Activated CD4-positive, alpha-beta T cell treated with anti-CD3 and anti-CD28 coated beads, Interleukin-2, Interleukin-6, amounts not matched to agents 100 ng/mL and 50 ng/mL, durations not matched to agents 16 hours and 8 hours (primary cell): ENCODE data around the gene PTPRS.

Experiments
- DNase-seq: peaks from one replicate; pipeline ENCODE4 v3.0.0-alpha.2; 2020

Gene PTPRS

DNA sequence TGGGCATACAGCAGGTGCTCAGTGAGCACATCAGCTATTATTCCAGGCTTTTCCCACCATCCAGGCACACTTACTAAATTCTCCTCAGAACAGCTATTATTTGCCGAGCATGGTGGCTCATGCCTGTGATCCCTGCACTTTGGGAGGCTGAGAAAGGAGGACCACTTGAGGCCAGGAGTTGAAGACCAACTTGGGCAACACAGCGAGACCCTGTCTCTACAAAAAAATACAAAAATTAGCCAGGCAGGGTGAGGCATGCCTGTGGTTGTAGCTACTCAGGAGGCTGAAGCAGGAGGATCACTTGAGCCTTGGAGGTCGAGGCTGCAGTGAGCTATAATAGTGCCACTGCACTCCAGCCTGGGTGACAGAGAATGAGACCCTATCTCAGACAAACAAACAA, 35.4 kb downstream of the PTPRS start:
- no peak for DNase-seq

DNA sequence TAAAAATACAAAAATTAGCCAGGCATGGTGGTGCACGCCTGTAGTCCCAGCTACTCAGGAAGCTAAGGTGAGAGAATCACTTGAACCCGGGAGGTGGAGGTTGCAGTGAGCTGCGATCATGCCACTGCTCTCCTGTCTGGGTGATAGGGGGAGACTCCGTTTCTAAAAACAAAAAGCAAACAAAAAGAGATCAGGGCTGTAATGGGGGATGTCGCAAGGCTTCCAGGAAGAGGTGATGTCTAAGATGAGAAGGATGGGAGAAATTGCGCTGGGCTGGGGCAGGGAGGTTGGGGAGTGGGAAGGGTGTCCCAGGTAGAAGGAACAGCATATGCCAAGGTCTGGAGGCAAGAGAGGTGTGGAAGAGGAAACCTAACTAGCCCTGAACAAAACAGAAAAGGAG, 36.1 kb downstream of the PTPRS start:
- no peak for DNase-seq

DNA sequence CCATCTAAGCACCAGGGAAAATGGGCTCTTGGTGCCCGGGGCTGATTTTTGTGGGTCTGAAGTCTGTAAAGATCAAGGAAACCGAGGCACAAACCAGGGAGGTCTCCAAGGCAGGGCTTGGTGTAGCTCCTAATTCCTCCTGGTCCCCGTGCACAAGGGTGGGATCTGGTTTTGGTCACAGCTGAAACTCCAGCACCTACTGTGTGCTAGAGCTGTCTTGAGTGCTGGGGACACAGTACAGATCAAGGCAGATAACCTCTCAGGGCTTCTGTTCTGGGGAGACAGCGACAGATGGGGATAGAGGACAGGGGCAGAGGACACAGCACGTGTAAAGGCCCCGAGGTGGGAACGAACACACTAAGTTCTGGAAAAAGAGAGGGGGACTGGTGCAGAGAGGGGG, 37.4 kb downstream of the PTPRS start:
- DNase-seq = no peak

DNA sequence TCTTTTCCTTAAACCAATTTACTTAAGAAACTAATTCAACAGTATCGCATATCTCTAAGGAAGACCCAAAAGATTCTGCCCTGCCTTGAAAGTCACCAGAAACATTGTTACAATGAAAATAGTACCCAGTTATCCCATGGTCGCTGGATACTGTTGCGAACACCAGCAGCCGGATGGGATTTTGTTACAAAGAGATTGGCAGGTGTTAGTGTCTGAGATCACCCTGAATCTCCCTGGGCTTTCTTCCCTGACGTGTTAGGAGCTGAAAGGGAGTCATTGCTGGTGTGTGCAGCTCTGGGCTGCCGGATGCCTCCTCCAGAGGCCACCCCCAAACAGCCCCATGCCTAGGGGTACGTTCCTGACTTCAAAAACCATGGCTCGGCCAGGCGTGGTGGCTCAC, 38.2 kb downstream of the PTPRS start:
- no peak for DNase-seq

DNA sequence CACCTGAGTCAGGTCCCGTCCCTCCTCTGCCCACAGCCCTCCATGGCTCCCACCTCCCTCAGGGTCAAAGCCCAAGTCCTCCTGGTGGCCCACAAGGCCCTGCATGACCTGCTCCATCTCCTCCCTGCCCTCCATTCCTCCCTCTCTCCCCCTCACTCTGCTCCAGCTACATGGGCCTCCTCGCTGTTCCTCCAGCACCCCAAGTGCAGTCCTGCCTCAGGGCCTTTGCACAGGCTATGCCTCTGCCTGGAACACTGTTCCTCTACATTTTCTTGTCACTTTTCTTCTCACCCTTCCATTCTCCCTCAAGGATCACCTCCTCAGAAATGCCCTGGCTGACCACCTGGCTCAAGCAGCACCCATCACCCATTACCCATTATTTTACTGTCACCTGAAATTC, 41.5 kb downstream of the PTPRS start:
- no peak for DNase-seq

DNA sequence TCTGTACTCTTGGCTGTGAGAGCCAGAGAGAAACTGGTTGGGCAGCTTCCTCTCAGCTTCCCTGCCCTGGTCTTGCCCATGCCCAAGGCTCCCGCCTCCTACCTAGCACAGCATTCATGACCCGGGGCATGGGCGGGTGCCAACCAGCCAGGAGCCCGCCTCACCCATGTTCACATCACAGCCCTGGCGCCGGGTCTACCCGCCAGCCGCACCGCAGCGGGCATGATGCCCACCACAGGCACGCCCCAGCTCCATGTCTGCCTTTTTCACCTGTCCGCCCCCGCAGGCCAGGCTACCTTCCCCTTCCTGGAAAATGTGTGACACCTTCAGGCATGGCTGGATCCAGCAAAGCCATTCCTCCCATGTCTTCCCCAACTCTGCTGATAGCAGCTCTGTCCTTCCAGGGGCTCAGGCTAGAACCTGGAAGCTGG, 42.1 kb downstream of the PTPRS start:
- DNase-seq = no peak

DNA sequence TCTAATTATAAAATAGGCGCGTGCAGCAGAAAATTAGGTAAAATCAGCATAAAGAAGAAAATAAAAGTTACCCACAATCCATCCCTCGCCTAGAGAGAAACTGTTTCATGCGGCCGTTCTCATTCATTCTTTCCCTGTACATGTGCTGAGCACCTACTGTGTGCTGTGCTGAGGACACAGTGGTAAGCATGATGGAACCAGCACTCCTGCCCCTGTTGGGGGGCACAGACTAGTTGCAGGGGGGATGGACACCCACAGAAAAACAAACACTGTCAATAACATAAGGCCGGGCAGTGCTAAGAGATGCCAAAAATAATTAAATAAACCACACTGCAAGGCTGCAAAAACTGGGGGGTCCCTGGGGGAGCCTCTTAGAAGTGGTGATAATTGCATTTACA, 43.3 kb downstream of the PTPRS start:
- no peak for DNase-seq

DNA sequence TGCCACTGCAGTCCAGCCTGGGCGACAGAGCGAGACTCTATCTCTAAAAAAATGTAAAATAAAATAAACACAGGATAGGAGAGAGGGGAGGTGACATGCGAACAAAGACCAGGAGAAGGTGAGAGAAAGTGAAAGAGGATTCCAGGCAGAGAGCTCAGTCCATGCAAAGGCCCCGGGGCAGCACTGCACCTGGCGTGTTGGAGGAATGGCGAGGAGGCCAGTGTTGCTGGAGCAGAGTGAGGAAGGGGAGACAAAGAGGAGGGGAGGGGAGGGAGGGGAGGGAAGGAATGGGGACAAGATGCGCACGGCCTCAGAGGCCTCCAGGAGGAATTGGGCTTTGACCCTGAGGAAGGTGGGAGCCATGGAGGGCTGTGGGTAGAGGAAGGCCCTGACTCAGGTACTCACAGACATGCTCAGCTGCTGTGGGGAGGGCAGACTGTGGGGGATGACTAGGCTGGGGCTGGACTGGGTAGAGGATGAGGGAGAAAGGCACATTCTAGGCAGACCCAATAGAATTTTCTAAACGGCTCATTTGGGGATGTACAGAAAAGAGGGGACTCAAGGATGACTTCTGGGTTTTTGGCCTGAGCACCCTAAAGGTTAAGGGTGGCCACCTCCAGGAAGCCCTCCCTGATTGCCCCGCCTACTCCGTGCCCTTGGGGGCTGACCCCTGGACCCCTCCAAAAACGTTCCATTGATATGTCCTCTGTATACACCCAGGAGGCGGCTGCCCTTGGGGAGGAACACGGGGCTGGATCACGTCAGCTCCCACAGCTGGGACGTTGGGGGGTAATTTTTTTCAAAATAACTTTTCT, 43.9 kb downstream of the PTPRS start:
- no peak for DNase-seq

DNA sequence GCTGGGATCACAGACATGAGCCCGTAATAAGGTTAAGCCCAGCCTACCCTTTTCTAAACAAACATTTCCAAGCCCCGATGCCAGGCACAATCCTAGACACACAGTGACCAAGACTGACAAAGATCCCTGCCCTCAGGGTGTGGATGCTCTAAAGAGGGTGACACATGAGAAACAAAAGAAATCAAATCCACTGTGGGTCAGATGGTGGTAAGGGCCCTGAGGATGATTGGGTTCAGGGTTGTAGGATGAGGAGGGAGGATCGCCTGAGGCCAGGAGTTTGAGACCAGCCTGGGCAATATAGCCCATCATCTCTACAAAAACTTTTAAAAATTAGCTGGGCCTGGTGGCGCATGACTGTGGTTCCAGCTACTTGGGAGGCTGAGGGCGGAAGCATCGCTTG, 44.6 kb downstream of the PTPRS start:
- DNase-seq = no peak

DNA sequence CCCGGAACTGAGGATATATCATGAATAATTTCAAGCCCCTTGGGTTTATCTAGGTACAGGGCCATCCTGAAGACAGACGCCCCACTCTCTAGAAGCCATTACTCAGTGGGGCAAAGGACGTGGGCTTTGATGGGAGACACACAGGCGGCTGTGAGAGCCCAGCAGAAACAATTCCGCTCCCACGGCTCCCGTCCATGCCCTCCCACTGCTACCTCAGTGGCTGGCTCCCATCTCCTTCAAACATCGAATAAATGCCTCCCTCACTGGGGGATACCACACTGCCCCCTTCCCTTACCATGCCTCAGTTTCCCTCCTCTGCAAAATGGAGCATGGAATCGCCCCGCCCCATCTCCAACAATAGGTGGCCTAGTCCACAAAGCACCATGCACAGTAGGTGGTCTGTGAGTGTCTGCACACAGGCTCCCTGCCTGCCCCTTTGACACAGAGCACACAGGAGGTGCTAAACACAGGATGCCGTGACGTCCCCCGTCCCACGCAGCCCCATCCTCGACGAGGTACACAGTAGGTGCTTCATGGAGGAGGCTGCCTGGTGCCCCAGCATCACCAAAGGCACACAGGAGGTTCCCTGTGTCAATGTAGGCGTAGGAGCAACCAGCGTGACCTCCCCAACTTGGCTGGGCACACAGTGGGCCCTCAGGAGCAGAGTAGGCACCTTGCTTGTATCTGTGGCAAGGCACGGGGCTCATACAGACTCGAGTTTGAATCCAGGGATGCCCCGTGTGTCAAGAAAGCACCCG, 46.0 kb downstream of the PTPRS start:
- no peak for DNase-seq

DNA sequence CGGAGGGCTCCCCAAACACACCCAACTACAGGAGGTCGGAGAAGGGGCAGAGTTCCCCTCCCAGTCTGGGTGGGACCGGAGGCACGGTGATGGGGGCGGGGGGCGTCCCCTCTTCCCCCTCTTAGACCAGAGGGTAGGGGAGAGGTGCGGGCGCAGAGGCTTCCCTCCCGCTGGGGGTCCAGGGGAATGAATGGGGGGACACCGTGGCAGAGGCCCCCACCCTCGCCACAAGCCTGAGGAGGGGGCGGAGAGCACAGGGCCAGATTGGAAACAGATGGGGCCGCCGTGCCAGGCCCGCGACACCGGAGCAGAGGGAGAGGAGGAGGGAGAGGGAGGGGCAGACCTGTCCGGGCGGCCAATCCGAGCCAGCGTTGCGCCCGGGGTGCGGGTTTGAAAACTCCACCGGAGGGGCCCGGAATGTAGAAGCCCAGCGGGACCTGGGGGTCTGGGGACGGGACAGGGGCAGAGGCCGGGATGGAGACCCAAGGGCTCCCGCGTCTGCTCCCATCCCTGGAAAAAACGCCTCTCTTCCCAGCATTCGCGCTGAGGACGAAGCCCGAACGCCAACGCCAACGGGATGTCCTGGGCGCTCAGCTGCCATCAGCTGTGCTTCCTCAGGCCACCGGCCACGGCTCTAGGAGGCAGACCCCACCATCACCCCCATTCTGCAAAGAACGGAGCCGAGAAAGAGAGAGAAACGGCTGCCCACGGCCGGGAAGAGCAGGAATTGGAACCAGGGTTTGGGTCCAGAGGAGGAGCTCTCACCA, 46.8 kb downstream of the PTPRS start:
- no peak for DNase-seq

DNA sequence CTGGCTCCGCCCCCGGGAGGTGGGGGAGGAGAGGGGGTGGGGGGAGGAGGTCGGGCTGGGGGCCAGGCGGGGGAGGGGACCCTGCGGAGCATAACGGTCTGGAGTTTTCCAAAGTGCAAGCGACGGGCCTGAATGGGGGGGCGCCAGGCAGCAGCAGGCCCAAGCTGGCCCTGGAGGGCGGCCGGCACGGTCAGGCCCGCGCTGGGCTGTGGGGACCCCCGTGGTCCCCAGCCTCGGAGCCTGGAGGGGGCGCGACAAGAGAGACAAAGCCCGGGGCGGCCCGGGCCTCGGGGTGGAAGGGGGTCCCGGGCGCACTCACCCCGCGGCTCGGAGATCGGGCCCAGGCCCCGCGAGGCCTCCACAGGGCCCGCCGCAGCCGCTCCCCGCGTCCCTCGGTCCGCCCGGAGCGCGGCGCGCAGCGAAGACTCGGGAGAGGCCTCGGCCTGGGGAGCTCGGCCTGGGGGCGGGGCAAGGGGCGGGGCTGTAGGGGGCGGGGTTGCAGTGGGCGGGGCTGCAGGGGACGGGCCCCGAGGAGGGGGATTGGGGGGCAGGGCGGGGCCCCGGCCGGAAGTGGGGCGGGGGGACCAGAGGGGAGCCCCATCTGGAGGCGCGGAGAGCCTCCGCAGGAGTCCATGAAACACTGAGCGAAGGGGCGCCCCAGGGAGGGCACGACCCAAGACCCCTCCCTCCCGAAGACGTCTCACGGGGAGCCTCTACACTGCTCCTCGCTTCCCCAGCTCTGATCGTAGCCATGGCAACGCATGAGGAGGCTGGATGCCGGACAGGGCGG, 47.6 kb downstream of the PTPRS start:
- DNase-seq = peak; percentile 50

DNA sequence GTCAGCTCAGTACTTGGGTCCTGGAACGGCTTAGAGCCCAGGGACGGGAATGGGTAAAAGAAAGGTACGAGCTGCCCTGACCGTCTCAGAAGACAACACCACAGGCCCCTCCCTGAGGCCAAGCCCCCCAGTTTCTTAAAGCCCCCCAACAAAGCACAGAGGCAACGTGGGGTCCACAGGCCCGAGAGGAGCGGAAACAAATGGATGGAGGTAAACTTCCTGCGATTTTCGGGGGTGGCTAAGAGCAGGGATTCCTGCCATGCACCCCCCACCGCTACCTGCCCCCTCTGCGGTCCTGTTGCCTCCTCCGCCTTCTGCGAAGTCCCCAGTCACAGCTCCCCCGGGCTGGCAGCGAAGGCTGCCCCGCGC, 48.2 kb downstream of the PTPRS start:
- no peak for DNase-seq

DNA sequence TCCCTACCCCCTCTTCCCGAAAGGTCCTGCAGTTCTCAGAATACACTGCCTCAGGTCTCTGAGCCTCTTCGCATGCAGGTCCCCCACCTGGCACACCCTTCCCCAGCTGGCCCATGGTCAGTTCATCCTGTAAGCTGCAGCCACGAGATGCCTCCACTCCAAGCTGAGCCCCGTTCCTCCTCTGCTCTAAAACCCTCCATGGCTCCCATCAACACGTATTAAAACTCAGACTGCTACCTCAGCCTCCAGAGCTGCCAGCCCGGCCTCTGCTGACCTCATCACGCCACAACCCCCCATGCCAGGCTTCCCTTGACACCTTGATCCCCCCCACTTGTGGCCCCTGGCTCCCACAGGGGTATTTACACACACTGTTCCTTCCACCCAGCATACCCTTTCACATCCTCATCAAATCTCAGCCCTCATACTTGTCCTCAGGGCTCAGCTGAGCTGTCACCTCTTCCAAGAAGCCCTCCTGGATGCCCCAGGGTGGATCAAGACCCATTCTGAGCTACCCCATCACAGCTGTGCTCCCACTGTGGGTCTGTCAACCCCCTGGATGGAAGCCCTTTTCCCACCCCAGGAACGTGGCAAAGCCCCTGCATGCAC, 48.9 kb downstream of the PTPRS start:
- DNase-seq = no peak
